Measurements from ENCODE around the gene PCSK6.

PCSK6 gene

GRCh38 chr15:101269479-101270223, 219.9 kb downstream of the PCSK6 start:
- Histone ChIP-seq H3F3A (ENCODE audit: low read depth) (no peaks in the 10 kb centered on the region), H3K4me1 (ENCODE audit: insufficient read depth, low read length, poor library complexity, severe bottlenecking) (peaks cover 4% of the 10 kb centered on the region), H3K27me3 (ENCODE audit: insufficient read depth, low read length, poor library complexity, severe bottlenecking) (no peaks in the 10 kb centered on the region), H3K36me3 (ENCODE audit: insufficient read depth, low read length) (peaks cover 43% of the 10 kb centered on the region; the same call in 1 of the 2 replicates), H3K4me3 (ENCODE audit: low read length, poor library complexity, severe bottlenecking) (no peak overlapping the region), H3K9me2 (replicated peaks; ENCODE audit: low read depth, low read length) (no peaks in the 10 kb centered on the region), H3K9ac (ENCODE audit: low read depth, low read length, poor library complexity, severe bottlenecking) (no peak overlapping the region), H4K20me1 (ENCODE audit: insufficient read depth, low read length, poor library complexity, severe bottlenecking) (no peaks in the 10 kb centered on the region), H3K4me2 (ENCODE audit: low read depth, low read length, poor library complexity, severe bottlenecking) (no peak overlapping the region), H3K79me2 (ENCODE audit: insufficient read depth, low read length) (no peaks in the 10 kb centered on the region), H3K9me3 (ENCODE audit: insufficient read depth, low read depth, low read length) (no peaks in the 10 kb centered on the region), H2AFZ (ENCODE audit: low read length) (no peak overlapping the region)
- TF ChIP-seq EZH2phosphoT487 (IDR thresholded peaks at IDR 0.05; ENCODE audit: borderline replicate concordance), result no peak
- TF ChIP-seq, protein P1, sequence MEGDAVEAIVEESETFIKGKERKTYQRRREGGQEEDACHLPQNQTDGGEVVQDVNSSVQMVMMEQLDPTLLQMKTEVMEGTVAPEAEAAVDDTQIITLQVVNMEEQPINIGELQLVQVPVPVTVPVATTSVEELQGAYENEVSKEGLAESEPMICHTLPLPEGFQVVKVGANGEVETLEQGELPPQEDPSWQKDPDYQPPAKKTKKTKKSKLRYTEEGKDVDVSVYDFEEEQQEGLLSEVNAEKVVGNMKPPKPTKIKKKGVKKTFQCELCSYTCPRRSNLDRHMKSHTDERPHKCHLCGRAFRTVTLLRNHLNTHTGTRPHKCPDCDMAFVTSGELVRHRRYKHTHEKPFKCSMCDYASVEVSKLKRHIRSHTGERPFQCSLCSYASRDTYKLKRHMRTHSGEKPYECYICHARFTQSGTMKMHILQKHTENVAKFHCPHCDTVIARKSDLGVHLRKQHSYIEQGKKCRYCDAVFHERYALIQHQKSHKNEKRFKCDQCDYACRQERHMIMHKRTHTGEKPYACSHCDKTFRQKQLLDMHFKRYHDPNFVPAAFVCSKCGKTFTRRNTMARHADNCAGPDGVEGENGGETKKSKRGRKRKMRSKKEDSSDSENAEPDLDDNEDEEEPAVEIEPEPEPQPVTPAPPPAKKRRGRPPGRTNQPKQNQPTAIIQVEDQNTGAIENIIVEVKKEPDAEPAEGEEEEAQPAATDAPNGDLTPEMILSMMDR (conservative IDR thresholded peaks at IDR 0.05; ENCODE audit: low read length), result peak; percentile 48

- Histone ChIP-seq H4K20me1 (ENCODE audit: insufficient read depth, low read length, poor library complexity, severe bottlenecking) (no peaks in the 10 kb centered on the region), H3K79me2 (ENCODE audit: insufficient read depth, low read length) (no peaks in the 10 kb centered on the region), H3K4me3 (ENCODE audit: low read length, poor library complexity, severe bottlenecking) (no peak overlapping the region), H3K9me3 (ENCODE audit: insufficient read depth, low read depth, low read length) (no peaks in the 10 kb centered on the region), H3K9ac (ENCODE audit: low read depth, low read length, poor library complexity, severe bottlenecking) (no peak overlapping the region), H3K36me3 (ENCODE audit: insufficient read depth, low read length) (peaks cover 21% of the 10 kb centered on the region; the same call in 1 of the 2 replicates), H3K4me2 (ENCODE audit: low read depth, low read length, poor library complexity, severe bottlenecking) (no peak overlapping the region), H3K27me3 (ENCODE audit: insufficient read depth, low read length, poor library complexity, severe bottlenecking) (no peaks in the 10 kb centered on the region), H3K9me2 (replicated peaks; ENCODE audit: low read depth, low read length) (no peaks in the 10 kb centered on the region), H3F3A (ENCODE audit: low read depth) (no peaks in the 10 kb centered on the region), H2AFZ (ENCODE audit: low read length) (no peak overlapping the region), H3K4me1 (ENCODE audit: insufficient read depth, low read length, poor library complexity, severe bottlenecking) (peaks cover 10% of the 10 kb centered on the region)
- TF ChIP-seq, protein P1 (conservative IDR thresholded peaks at IDR 0.05; ENCODE audit: low read length), result no peak
- no peak for TF ChIP-seq EZH2phosphoT487 (IDR thresholded peaks at IDR 0.05; ENCODE audit: borderline replicate concordance)
Observed at GRCh38 chr15:101267320-101268104, 222.0 kb downstream of the PCSK6 start.

DNA sequence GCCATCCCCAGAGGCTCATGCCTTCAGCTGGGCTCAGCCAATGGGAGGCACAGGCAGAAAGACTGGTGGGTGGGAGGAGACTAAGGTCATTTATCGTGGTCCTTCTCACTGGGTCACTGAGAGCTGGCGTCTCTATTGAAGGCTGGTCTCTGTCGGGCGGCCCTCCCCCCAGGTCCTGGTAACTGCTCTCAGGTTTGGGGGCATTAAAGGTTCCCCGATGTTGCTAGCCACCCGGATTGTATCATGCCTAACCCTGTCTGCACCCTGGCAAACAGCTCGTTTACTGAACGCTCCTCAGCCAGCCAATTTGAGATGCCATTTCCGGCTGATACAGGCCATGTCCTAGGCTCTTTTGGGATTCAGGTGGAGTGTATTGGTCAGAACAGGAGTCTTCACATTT, 222.7 kb downstream of the PCSK6 start:
- Histone ChIP-seq H3K9me3 (ENCODE audit: insufficient read depth, low read depth, low read length) (no peaks in the 10 kb centered on the region), H3K4me2 (ENCODE audit: low read depth, low read length, poor library complexity, severe bottlenecking) (no peak overlapping the region), H3K27me3 (ENCODE audit: insufficient read depth, low read length, poor library complexity, severe bottlenecking) (no peaks in the 10 kb centered on the region), H3K4me1 (ENCODE audit: insufficient read depth, low read length, poor library complexity, severe bottlenecking) (peaks cover 10% of the 10 kb centered on the region), H3K36me3 (ENCODE audit: insufficient read depth, low read length) (peaks cover 14% of the 10 kb centered on the region; the same call in 1 of the 2 replicates), H4K20me1 (ENCODE audit: insufficient read depth, low read length, poor library complexity, severe bottlenecking) (no peaks in the 10 kb centered on the region), H3F3A (ENCODE audit: low read depth) (no peaks in the 10 kb centered on the region), H3K4me3 (ENCODE audit: low read length, poor library complexity, severe bottlenecking) (no peak overlapping the region), H3K9me2 (replicated peaks; ENCODE audit: low read depth, low read length) (no peaks in the 10 kb centered on the region), H2AFZ (ENCODE audit: low read length) (no peak overlapping the region), H3K79me2 (ENCODE audit: insufficient read depth, low read length) (no peaks in the 10 kb centered on the region), H3K9ac (ENCODE audit: low read depth, low read length, poor library complexity, severe bottlenecking) (no peak overlapping the region)
- TF ChIP-seq EZH2phosphoT487 (IDR thresholded peaks at IDR 0.05; ENCODE audit: borderline replicate concordance), result no peak
